H9 (cell line): Measurements from ENCODE around the gene MOCS2. TPM values are rescaled to one million over a fixed set of nuclear protein-coding genes. Genes with fewer than 3 reads are reported as not detected.

ENCODE experiments used
- DNase-seq: peaks from one replicate; pipeline ENCODE4 v3.0.0-alpha.2; 2017
- H2AFZ ChIP-seq: one replicate; pipeline ENCODE4 v1.6.1; 2013; ENCODE audit warnings: mild to moderate bottlenecking, low read length, control low read depth, moderate library complexity
- H2AK5ac ChIP-seq: 2 replicates; pipeline ENCODE4 v1.6.1; 2013; ENCODE audit warnings: low read length, control low read depth, mixed read lengths; ENCODE audit not compliant: insufficient read length
- H2BK120ac ChIP-seq: one replicate; pipeline ENCODE4 v1.6.1; 2013; ENCODE audit warnings: low read depth, mild to moderate bottlenecking, low read length, control low read depth, inconsistent platforms; ENCODE audit not compliant: poor library complexity, severe bottlenecking
- H2BK12ac ChIP-seq: 2 replicates; pipeline ENCODE4 v1.6.1; 2013; ENCODE audit warnings: low read length, control low read depth, mixed read lengths, low read depth; ENCODE audit not compliant: insufficient read length
- H2BK15ac ChIP-seq: 2 replicates; pipeline ENCODE4 v1.6.1; 2013; ENCODE audit warnings: low read depth, low read length, control low read depth
- H2BK20ac ChIP-seq: one replicate; pipeline ENCODE4 v1.6.1; 2013; ENCODE audit warnings: low read depth, mild to moderate bottlenecking, low read length, control low read depth, inconsistent platforms; ENCODE audit not compliant: poor library complexity, severe bottlenecking
- H2BK5ac ChIP-seq: 2 replicates; pipeline ENCODE4 v1.6.1; 2013; ENCODE audit warnings: low read length, control low read depth, mixed read lengths; ENCODE audit not compliant: insufficient read length
- H3K14ac ChIP-seq: 2 replicates; pipeline ENCODE4 v1.6.1; 2013; ENCODE audit warnings: low read length, control low read depth; ENCODE audit not compliant: insufficient read depth
- H3K18ac ChIP-seq: 2 replicates; pipeline ENCODE4 v1.6.1; 2013; ENCODE audit warnings: low read depth, mild to moderate bottlenecking, mixed read lengths, low read length, control low read depth; ENCODE audit not compliant: insufficient read length
- H3K23ac ChIP-seq: 2 replicates; pipeline ENCODE4 v1.6.1; 2013; ENCODE audit warnings: low read length, control low read depth, mixed read lengths, low read depth; ENCODE audit not compliant: insufficient read length
- H3K23me2 ChIP-seq: 2 replicates; pipeline ENCODE4 v1.6.1; 2013; ENCODE audit warnings: low read depth, mild to moderate bottlenecking, mixed read lengths, low read length, control low read depth; ENCODE audit not compliant: insufficient read length, poor library complexity, severe bottlenecking
- H3K27ac ChIP-seq: 2 replicates; pipeline ENCODE4 v1.5.1; 2013; ENCODE audit warnings: low read length, control low read depth, mixed read lengths, low read depth; ENCODE audit not compliant: insufficient read length
- H3K27me3 ChIP-seq: 2 replicates; pipeline ENCODE4 v1.6.1; 2013; ENCODE audit warnings: low read length, control low read depth, inconsistent platforms; ENCODE audit not compliant: insufficient read depth
- H3K4ac ChIP-seq: 2 replicates; pipeline ENCODE4 v1.6.1; 2013; ENCODE audit warnings: low read depth, mild to moderate bottlenecking, control low read depth, inconsistent platforms, low read length, moderate library complexity
- H3K4me1 ChIP-seq: 2 replicates; pipeline ENCODE4 v1.6.1; 2013; ENCODE audit warnings: low read length, control low read depth, inconsistent platforms; ENCODE audit not compliant: insufficient read depth
- H3K4me2 ChIP-seq: 2 replicates; pipeline ENCODE4 v1.6.1; 2013; ENCODE audit warnings: low read length, control low read depth, mixed read lengths; ENCODE audit not compliant: insufficient read length, insufficient read depth
- H3K56ac ChIP-seq: 2 replicates; pipeline ENCODE4 v1.6.1; 2013; ENCODE audit warnings: low read depth, mild to moderate bottlenecking, mixed read lengths, low read length, control low read depth; ENCODE audit not compliant: insufficient read length
- H3K79me1 ChIP-seq: 2 replicates; pipeline ENCODE4 v1.6.1; 2013; ENCODE audit warnings: low read depth, mild to moderate bottlenecking, moderate library complexity, low read length, control low read depth, inconsistent platforms; ENCODE audit not compliant: insufficient read depth, poor library complexity, severe bottlenecking
- H3K79me2 ChIP-seq: 2 replicates; pipeline ENCODE4 v1.6.1; 2013; ENCODE audit warnings: low read length, control low read depth, inconsistent platforms; ENCODE audit not compliant: insufficient read depth
- H3K9ac ChIP-seq: 2 replicates; pipeline ENCODE4 v1.6.1; 2013; ENCODE audit warnings: low read length, control low read depth, mixed read lengths; ENCODE audit not compliant: insufficient read length; ENCODE audit errors: extremely low read depth
- H3K9me3 ChIP-seq: one replicate; pipeline ENCODE4 v1.6.1; 2013; ENCODE audit warnings: low read depth, low read length, inconsistent platforms; ENCODE audit not compliant: control insufficient read depth
- H3T11ph ChIP-seq: one replicate; pipeline ENCODE4 v1.6.1; 2013; ENCODE audit warnings: mild to moderate bottlenecking, low read length, control low read depth, inconsistent platforms
- H4K20me1 ChIP-seq: one replicate; pipeline ENCODE4 v1.6.1; 2013; ENCODE audit not compliant: control insufficient read depth, insufficient read length, insufficient read depth
- H4K5ac ChIP-seq: 2 replicates; pipeline ENCODE4 v1.6.1; 2013; ENCODE audit warnings: low read depth, mild to moderate bottlenecking, mixed read lengths, low read length, control low read depth; ENCODE audit not compliant: insufficient read length
- H4K8ac ChIP-seq: replicated peaks from 2 replicates; pipeline ENCODE4 v1.6.1; 2013; ENCODE audit warnings: low read length, control low read depth, mixed read lengths, low read depth; ENCODE audit not compliant: insufficient read length
- H4K91ac ChIP-seq: 2 replicates; pipeline ENCODE4 v1.6.1; 2013; ENCODE audit warnings: low read depth, mild to moderate bottlenecking, moderate library complexity, mixed read lengths, low read length, control low read depth; ENCODE audit not compliant: insufficient read length
- H3K27ac Mint-ChIP-seq, 3 experiments: 2 replicates in 2 of 3; 3 replicates in 1 of 3; pipeline ENCODE4 v1.8.0; 2020 to 2021; ENCODE audit warnings: mixed read lengths in 3 of 3, mild to moderate bottlenecking in 1 of 3, moderate library complexity in 1 of 3
- H3K27me3 Mint-ChIP-seq: 2 replicates; pipeline ENCODE4 v1.8.0; 2021; ENCODE audit warnings: low read depth, mild to moderate bottlenecking, moderate library complexity, mixed read lengths
- H3K36me3 Mint-ChIP-seq, 3 experiments: 2 replicates in 2 of 3; 3 replicates in 1 of 3; pipeline ENCODE4 v1.8.0; 2020 to 2021; ENCODE audit warnings: low read depth in 3 of 3, mixed read lengths in 3 of 3; ENCODE audit not compliant: insufficient read depth in 1 of 3
- H3K4me1 Mint-ChIP-seq, 2 experiments: 2 replicates each; pipeline ENCODE4 v1.8.0; 2020; ENCODE audit warnings: mixed read lengths in 2 of 2
- H3K4me3 Mint-ChIP-seq, 2 experiments: 2 replicates in 1 of 2; 3 replicates in 1 of 2; pipeline ENCODE4 v1.8.0; 2020 to 2021; ENCODE audit warnings: mild to moderate bottlenecking in 2 of 2, mixed read lengths in 2 of 2, moderate library complexity in 1 of 2
- H3K9me3 Mint-ChIP-seq, 2 experiments: 2 replicates in 1 of 2; 3 replicates in 1 of 2; pipeline ENCODE4 v1.8.0; 2020; ENCODE audit warnings: mild to moderate bottlenecking in 2 of 2, mixed read lengths in 2 of 2, moderate library complexity in 1 of 2
- CTCF ChIP-seq: fragments of 200-600 bp; sonication (generic); conservative IDR thresholded peaks from 3 replicates; pipeline ENCODE4 v1.8.0; 2021; ENCODE audit warnings: antibody characterized with exemption, mild to moderate bottlenecking
- WGBS: extraction: QIAGEN DNeasy Blood & Tissue Kit; methylation state at CpG from one replicate; pipeline ENCODE4 v1.1.7; 2013; ENCODE audit warnings: missing lambda C conversion rate, low lambda C conversion rate, mixed read lengths; ENCODE audit not compliant: insufficient read length; ENCODE audit errors: extremely low coverage; 5-methylcytosine and 5-hydroxymethylcytosine counted together
- total RNA-seq: library from RNA; stranded (reverse); gene quantifications from 2 replicates; pipeline ENCODE4 v1.2.1, GENCODE V29; 2021

The MOCS2 gene
- total RNA-seq, 1 experiment from 2014 or later = 24.8 TPM

GRCh38 chr5:53090229-53090628, 19.3 kb downstream of the MOCS2 start:
- H3K4me1 Mint-ChIP-seq = 0 out of 4 replicates have a peak, but pooled peaks cover 0 to 3% of the 10 kb centered on the region in 2 experiments
- Histone ChIP-seq H2BK5ac (no peak overlapping the region), H3K4me1 (no peaks in the 10 kb centered on the region), H3K27me3 (no peaks in the 10 kb centered on the region), H2AFZ (no peak overlapping the region), H3K27ac (no peak overlapping the region), H3K56ac (no peak overlapping the region), H3K4ac (no peak overlapping the region), H3K18ac (no peak overlapping the region), H3K23ac (no peak overlapping the region), H2BK120ac (no peak overlapping the region), H3K79me2 (no peaks in the 10 kb centered on the region), H3K14ac (no peak overlapping the region), H3K23me2 (no peaks in the 10 kb centered on the region), H3K9ac (no peak overlapping the region), H4K20me1 (no peaks in the 10 kb centered on the region), H4K8ac (no peak overlapping the region), H4K91ac (no peak overlapping the region), H3K4me2 (no peak overlapping the region), H2BK12ac (no peak overlapping the region), H2AK5ac (no peak overlapping the region), H3K9me3 (no peaks in the 10 kb centered on the region), H3T11ph (no peak overlapping the region), H2BK20ac (no peak overlapping the region), H4K5ac (no peak overlapping the region), H2BK15ac (no peak overlapping the region), H3K79me1 (no peaks in the 10 kb centered on the region)
- H3K9me3 Mint-ChIP-seq = no peaks in the 10 kb centered on the region
- no CpG with 5 or more reads among the region's 5 CpGs for WGBS
- H3K36me3 Mint-ChIP-seq = no peaks in the 10 kb centered on the region
- no peak overlapping the region for H3K4me3 Mint-ChIP-seq
- no peak for DNase-seq
- no peak for TF ChIP-seq CTCF
- no peaks in the 10 kb centered on the region for H3K27me3 Mint-ChIP-seq
- no peak overlapping the region; a peak in 1 of 7 replicates for H3K27ac Mint-ChIP-seq
